GM21367 (cell line): ENCODE results near the gene EDN1.

ENCODE experiments used
- ATAC-seq: cut with Tn5 transposase; IDR thresholded peaks from one replicate; pipeline ENCODE4 v1.9.1; 2021; ENCODE audit not compliant: unreplicated experiment

The EDN1 gene

DNA sequence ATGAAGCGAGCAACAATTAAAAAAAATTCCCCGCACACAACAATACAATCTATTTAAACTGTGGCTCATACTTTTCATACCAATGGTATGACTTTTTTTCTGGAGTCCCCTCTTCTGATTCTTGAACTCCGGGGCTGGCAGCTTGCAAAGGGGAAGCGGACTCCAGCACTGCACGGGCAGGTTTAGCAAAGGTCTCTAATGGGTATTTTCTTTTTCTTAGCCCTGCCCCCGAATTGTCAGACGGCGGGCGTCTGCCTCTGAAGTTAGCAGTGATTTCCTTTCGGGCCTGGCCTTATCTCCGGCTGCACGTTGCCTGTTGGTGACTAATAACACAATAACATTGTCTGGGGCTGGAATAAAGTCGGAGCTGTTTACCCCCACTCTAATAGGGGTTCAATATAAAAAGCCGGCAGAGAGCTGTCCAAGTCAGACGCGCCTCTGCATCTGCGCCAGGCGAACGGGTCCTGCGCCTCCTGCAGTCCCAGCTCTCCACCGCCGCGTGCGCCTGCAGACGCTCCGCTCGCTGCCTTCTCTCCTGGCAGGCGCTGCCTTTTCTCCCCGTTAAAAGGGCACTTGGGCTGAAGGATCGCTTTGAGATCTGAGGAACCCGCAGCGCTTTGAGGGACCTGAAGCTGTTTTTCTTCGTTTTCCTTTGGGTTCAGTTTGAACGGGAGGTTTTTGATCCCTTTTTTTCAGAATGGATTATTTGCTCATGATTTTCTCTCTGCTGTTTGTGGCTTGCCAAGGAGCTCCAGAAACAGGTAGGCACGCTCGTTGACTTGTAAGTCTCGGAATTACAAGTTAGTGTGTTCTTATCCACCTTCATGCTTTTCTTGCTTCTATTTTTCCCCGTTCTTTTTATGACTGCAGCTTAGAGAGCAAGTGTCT, at the start of gene EDN1:
EDN1 (plus strand) TSS at position 429 of the 888 bp plus-strand sequence; CDS start at position 698, 269 bp downstream.
- ATAC-seq = peak; percentile 84

DNA sequence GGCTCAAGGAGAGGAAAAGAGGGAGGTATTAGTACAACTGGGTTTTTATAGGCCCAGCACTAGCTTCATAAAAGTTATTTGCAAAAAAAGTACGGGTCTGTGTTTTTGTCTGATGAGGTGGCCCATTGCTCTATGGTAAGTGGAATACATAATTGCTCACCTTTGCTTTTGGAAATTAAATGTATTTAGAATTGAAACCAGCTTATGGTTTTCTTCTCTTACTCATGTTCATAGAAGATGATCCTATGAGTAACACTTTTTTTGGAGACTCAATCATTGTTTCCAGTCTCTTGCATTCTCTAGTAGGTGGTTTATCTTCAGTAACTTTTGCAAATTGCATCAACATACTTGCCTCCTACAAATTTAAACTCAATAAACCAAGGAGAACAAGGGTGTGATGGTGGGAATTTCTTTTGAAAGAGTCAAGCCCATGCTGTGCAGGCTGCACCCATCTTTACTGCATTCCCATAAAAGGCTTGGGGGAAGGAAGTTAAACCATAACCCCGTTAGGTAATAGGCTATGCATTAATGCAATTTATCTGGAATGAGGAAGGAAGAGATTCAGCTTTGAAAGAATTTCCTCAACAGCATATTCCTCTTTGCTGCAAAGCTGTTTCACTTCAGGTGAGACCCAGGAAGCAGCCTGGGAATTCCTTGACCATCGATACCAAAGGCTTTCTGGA, 48.5 kb upstream of the EDN1 start:
- no peak for ATAC-seq

DNA sequence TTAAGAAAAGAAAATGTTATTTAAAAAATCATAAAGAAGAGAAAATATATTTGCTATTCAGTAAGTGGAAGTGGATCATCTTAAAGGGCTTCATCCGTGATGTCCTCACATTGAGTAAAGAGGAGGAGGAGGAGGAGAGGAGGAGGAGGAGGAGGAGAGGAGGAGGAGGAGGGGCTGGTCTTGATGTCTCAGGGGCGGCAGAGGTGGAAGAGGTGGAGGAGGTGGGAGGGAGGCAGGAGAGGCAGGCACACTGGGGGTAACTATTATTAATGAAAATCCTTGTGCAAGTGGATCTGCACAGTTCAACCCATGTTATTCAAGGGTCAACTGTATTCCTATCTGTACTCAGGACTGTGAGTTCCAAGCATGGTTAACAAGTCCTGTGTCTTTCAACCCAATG, 47.0 kb upstream of the EDN1 start:
- ATAC-seq = no peak

DNA sequence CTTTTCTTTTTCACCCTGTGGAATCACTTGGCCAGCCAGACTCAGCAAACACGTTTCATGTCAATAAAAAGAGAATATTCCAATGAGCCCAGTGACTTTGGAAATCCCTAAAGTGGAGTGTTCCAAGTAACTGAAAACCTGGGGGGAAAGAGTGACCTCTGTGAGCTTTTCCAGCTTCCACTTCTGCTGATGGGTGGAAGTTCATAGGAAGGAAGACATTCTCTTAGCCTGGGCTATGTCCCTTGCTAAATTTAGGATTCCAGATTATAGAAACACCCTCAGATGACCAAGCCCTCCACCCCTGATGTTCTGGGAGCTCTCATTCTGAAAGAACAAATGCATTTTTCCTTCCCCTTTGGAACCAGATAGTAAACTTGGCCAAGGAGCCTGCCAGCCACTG, 44.8 kb upstream of the EDN1 start:
- ATAC-seq = no peak

DNA sequence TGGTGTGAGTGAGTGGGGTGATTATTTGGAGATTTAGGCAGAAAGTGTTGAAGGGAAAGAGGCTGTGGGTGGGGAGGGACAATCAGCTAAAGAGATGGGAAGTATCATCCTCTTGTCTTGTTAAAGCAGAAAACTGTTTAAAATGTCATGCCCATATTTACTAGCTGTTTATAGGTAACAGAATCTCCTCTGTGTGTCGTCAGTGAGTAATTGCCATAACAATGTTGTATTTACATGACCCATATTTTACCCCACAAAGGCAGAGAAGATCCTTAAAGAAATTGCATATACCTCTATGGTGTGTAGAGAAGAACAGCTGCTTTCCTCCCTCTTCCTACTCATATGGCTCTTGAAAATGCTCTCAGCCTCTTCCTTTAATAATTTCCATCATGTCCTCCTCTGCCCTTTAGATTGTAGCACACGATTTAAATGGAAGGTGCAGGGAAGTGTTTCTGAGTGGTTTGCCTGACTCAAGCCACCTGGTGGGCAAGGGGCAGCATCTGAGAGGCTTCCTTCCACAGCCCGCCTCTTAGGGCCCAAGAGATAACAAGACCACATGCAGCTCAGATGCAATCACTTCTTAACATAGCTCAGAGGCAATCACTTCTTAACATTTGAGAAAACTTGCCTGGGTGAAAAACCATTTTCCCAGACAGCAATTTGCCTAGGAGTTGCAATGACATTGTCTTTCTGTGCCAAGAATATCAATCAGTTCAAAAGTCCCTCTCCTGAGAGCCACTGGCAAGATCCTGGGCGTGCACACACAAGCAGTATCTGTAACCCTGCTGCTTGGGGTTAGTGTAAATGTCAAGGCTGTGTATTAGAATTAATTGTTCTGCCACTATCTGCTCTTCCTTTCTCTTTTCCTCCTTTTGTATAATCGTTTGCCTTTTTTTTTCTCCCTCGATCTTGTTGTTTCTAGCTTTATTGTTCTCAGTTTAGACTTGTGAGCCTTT, 44.1 kb upstream of the EDN1 start:
- no peak for ATAC-seq

DNA sequence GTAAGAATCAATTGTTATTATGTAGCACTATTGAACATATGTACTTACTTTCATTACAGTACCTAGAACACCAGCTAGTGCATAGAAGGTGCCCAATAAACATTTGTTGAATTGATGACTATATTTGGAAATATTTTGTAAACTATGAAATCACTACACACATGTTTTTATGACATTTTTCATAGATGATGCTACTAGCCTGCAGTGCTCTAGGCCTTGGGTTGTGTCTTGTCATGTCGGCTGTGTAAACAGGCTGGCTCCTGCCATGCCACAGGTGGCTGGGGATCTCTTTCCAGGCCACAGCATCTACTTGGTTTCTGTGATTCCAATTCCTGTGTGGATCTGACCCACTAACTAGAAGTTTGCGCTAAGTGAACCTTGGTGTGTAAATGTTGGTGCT, 43.3 kb upstream of the EDN1 start:
- no peak for ATAC-seq

DNA sequence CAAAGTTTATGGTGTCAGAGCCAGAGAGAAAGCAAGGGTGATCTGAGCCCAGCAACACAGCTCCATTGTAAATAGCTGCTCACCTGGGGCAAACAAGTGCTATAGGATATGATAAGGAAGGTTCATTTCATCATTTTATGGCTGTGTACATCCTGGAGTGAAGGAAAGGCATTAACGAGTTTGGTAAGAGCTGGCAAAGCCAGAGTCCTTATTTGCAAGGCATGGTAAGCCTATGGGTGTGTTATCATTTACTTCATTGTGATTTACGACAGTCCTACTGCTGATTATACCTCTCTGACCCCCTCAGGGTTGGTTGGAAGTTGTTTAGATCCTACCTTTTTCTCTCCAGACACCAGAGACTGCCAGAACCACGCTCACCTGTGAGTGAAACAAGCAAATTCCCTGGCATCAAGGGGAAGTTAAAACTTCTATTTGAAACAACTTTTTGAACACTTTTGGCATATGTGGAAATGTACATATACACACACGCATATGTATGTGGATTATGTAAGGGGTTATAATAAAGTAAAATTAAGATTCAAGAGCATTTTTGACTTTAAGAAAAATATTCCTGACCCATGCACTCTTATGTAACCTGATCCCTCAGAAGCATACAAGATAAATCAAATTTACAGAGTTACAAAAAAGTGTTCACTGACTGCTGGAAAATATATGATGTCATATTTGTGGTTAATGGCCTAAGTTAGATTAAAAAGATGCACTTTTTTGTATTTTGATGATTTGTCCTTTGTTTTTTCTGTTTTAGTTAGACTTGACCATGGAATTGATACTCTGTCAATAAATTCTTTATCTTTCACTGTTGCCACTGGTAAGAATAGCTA, 40.4 kb upstream of the EDN1 start:
- no peak for ATAC-seq

DNA sequence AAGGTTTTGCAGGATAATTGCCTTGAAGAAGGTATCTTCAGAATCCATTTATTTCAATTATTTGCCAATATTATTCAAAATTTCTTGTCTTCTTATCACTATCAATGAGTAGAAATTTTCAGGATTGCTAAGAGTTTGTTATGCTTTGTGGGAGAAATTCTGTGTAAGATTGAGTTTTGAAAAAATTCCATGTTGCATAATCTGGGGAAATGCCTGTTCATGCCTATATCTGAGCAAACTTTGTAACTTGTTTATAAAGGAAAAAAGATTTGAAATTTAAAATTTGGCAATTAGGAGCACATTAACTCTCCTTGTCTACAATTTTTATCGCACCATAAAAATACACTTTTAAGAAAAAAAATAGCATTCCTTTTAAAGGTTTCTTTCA, 39.8 kb upstream of the EDN1 start:
- no peak for ATAC-seq

DNA sequence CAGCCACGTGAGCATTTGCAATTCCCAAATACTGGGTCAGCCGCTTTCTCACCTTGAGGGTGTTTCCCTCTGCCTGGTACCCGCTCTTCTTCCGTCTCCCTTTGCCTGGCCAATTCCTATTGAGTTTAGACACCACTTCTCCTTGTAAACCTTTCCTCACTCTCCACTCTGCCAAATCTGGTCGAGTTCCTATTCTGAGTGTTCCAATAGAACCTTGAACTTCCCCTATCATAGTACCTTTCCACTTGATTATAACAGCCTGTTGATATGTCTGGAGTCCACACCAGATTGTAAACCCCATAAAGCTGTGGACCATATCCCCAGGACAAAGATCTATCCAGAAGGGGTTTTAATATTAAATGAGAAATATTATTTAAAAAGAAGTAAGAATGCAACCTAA, 36.0 kb upstream of the EDN1 start:
- no peak for ATAC-seq

DNA sequence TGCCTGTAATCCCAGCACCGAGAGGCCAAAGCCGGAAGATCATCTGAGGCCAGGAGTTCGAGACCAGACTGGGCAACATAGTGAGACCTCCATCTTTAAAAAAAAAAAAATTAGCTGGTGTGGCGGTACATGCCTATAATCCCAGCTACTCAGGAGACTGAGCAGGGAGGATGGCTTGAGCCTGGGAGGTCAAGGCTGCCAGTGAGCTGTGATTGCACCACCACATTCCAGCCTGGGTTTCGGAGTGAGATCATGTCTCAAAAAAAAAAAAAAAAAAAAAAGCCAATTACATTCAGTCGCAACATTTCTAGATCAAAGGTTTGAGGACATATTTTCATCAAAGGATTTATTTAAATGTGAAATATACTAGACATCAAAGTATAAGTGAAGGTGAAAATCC, 32.0 kb upstream of the EDN1 start:
- ATAC-seq = no peak

DNA sequence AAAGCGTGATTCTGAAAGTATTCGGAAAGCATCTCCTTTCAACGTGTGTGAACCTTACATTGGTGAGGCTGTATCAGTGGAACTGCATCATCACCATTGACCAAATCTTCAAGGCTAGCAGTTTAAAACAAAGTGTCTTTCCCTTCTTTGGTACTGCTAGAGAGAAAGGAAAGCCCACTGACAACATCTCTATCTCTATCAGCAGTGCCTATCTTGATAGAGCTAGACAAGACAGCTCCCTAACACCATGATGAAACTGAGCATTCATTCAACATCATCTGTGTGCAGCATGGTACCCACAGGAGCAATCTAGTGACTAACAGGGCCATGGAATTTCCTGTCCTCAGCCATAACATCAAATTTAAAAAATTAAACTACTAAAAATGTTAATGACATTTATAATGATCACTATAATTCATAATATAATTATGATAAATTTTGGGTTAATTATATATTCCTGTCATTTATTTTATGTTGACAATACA, 31.5 kb upstream of the EDN1 start:
- ATAC-seq = no peak

DNA sequence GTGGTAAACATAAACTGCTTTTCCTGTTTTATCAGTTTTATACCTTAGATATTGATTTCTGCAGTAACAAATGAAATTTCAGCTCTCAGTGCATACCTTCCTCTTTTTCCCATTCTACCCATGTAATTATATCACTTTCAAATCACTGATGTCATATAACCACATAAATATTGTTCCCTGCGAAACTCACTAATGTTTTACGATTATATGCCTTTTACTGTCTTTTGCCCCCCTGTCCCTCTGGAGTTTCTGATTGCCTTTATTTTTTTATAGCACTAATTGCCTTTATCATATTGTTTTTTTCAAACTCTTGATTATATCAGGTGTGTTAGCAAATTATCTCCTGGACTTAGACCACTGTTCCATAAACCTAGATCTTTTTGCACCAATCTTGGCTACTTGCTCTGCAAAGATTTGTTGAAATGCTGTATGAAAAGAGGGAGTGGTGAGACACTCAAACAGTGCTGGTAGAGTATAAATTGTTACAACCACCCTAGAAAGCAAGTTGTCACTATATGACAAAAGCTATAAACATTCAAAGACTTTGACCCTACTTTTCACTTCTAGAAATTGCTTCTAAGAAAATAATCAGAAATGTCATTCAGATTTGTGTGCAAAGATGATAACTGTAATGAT, 29.6 kb upstream of the EDN1 start:
- ATAC-seq = no peak

DNA sequence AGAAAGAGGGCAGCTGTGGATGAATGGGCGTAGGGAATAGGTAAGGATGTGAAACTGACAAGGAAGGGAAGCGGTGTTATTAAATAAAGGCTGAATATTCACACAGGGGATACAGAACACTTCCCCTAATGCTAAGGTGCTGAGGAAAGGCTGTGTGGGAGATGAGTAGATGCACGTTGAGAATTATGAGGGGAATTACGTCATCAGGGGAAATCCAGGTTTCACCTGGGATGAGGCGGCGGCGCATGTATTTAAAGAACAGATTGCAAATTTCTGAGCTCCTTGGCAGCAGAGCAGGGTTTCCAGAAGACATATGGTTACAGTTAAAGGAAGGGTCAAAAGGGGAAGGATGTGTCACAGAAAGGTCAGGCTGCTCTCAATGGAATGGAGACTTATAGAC, 28.7 kb upstream of the EDN1 start:
- ATAC-seq = no peak

DNA sequence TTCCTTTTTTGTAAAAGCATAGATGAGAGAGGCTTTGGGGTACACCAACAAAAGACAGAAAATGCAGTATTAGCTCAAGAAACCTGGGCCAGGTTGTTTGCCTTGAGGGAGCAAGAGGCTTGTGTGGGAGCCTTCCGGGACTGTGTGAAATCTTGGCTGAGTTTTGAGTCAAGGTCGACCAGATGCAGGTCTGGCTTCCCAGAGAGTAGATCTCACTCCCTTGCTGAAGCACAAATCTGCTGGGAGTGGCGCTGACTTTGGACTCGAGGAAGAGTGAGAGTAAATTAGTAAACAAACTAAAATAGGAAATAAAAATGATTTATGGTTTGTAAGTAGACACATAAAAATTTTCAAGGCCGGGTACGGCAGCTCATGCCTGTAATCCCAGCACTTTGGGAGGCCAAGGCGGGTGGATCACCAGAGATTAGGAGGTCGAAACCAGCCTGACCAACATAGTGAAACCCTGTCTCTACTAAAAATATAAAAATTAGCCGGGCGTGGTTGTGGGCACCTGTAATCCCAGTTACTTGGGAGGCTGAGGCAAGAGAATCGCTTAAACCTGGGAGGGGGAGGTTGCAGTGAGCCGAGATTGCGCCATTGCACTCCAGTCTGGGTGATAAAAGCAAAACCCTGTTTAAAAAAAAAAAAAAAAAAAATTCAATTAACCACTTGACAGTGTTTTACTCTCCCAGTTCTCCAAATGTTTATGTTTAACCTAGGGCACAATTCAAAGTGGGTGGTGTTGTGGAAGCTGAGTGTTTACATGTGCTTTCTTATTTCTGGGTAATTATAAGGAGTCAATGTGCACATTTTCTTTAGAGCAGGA, 27.7 kb upstream of the EDN1 start:
- no peak for ATAC-seq

DNA sequence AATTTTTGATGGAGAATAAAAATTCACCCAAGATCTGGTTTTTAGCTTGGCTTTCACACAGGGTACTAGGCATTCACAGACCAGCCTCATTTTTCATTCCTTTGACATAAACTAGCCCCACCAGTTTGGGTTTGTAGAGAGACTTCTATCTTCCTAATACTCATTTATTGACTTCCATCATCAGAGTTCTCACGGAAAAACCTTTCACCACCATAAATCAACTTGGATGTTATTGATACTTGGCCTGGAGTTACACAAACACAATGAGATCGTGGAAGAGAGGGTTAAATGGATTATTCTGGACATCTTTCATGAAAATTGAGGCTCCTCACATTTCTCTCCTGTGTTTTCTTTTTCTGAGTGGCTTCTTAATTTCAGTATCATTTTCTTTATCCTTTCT, 26.8 kb upstream of the EDN1 start:
- no peak for ATAC-seq

DNA sequence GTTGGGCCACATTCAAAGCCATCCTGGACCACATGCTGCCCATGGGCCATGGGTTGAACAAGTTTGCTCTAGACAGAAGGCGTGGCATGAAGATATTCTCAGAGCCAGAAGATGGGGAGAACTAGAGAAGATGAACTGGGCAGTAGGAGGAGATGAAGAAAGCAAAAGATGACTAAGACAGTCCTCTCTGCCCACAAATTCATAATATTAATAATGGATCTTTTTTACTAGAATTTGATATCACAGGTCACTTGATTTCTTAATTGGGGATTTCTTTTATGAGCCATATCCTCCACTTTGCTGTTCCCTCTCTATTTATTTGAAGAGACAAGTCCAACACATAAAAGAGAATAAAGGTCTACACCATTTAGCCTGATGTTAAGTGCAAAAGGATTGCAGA, 25.5 kb upstream of the EDN1 start:
- ATAC-seq = no peak

DNA sequence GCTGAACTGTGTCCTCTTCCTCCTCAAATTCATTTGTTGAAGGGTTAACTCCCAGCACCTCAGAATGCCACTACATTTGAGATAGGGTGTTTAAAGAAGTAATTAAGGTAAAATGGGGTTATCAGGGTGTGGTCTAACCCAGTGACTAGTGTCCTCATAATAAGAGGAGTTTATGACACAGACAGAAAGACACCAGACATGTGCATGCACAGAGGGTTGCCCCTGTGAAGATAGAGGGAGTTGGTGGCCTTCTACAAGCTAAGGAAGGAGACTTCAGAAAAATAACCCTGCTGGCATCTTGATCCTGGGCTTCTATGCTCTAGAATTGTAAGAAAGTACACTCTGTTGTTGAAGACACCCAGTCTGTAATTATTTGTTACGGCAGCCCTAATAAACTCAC, 24.9 kb upstream of the EDN1 start:
- no peak for ATAC-seq

DNA sequence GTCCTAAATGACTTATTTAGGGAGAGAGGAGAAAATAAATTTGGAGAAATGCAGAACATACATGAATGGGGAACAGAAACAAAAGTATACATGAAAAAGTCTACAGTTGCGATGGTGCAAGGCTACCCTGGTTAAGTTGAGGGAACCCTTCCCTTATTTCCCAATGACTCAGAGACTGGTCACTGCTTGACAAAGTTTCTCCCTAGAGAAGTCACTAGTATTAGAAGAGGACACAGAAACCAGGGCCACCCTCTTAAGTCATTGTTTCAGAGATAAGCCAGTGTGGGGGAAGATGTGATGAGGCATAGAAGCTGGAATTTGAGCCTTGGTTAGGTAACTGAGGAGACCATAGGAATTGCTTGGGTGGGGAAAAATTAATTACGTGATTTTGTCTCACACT, 24.4 kb upstream of the EDN1 start:
- ATAC-seq = no peak

DNA sequence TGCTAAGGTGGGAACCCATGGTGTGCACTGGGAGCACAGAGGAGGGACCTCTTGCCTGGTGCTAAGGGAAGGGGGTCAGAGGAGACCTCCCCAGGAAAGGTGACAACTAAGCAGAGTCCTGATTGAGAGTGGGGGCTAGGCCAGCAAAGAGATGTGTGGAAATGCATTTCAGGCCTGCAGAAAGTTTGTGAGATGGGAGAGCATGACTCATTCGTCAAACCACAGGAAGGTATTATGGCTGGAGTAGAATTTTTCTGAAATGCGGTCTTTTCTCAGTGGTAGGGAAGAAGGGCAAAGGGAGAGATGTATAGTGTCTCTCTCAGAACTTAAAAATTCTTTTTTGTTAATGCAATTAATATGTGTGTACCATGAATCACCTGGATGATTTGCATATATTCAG, 23.6 kb upstream of the EDN1 start:
- no peak for ATAC-seq
